Measurements from ENCODE around the gene GALNT15. TPM values are rescaled to one million over a fixed set of nuclear protein-coding genes. Genes with fewer than 3 reads are reported as not detected.

The GALNT15 gene
- total and polyA plus RNA-seq, 12 donors: 2.9 to 22.8 (median 12.8) TPM

- Histone ChIP-seq H3K4me1 (replicated peaks in 1 of 2) (no peaks in the 10 kb centered on the region), H3K27ac (no peak overlapping the region), H3K36me3 (replicated peaks in 1 of 2) (no peaks in the 10 kb centered on the region), H3K4me3 (no peak overlapping the region), H3K9me3 (replicated peaks in 1 of 3) (no peaks in the 10 kb centered on the region), H3K27me3 (no peaks in the 10 kb centered on the region)
- intact Hi-C loops (cut with DNase I): no loop called here
- TF ChIP-seq POLR2A (IDR thresholded peaks at IDR 0.05): no peak
- TF ChIP-seq CTCF (IDR thresholded peaks at IDR 0.05): no peak
- 78 to 91% (median 81%) methylated on average over 4 of the region's 4 CpGs for WGBS, 4 donors
- DNase-seq: no peak
These were observed 23.9 kb downstream of the GALNT15 start for GRCh38 chr3:16198427-16198826.

- no peaks in the 10 kb centered on the region for H3K27me3 ChIP-seq
- H3K36me3 ChIP-seq (replicated peaks in 1 of 2): no peaks in the 10 kb centered on the region
- TF ChIP-seq CTCF (IDR thresholded peaks at IDR 0.05): no peak
- TF ChIP-seq POLR2A (IDR thresholded peaks at IDR 0.05): no peak
- intact Hi-C loops (cut with DNase I): no loop called here
- WGBS, 4 donors: 74 to 89% (median 84%) methylated on average over 2 of the region's 2 CpGs
- no peak overlapping the region for H3K27ac ChIP-seq
- no peak overlapping the region for H3K4me3 ChIP-seq
- DNase-seq: no peak
- no peaks in the 10 kb centered on the region for H3K9me3 ChIP-seq (replicated peaks in 1 of 3)
- H3K4me1 ChIP-seq (replicated peaks in 1 of 2): no peaks in the 10 kb centered on the region
These were observed 25.3 kb downstream of the GALNT15 start for GRCh38 chr3:16199769-16200168.

- TF ChIP-seq CTCF (IDR thresholded peaks at IDR 0.05) (no peak), POLR2A (IDR thresholded peaks at IDR 0.05) (no peak)
- no peaks in the 10 kb centered on the region for H3K36me3 ChIP-seq (replicated peaks in 1 of 2)
- intact Hi-C loops (cut with DNase I): no loop called here
- no peak overlapping the region for H3K27ac ChIP-seq
- H3K4me3 ChIP-seq: no peak overlapping the region
- no peak for DNase-seq
- no peaks in the 10 kb centered on the region for H3K27me3 ChIP-seq
- no peaks in the 10 kb centered on the region for H3K4me1 ChIP-seq (replicated peaks in 1 of 2)
- WGBS, 4 donors: 86 to 88% (median 87%) methylated on average over 5 to 8 of the region's 8 CpGs
- H3K9me3 ChIP-seq (replicated peaks in 1 of 3): no peaks in the 10 kb centered on the region
These were observed 25.9 kb downstream of the GALNT15 start for GRCh38 chr3:16200411-16200810.

- Histone ChIP-seq H3K36me3 (replicated peaks in 1 of 2) (no peaks in the 10 kb centered on the region), H3K27me3 (no peaks in the 10 kb centered on the region), H3K9me3 (replicated peaks in 1 of 3) (no peaks in the 10 kb centered on the region), H3K4me3 (no peak overlapping the region), H3K27ac (no peak overlapping the region), H3K4me1 (replicated peaks in 1 of 2) (no peaks in the 10 kb centered on the region)
- TF ChIP-seq CTCF (IDR thresholded peaks at IDR 0.05) (no peak), POLR2A (IDR thresholded peaks at IDR 0.05) (no peak)
- intact Hi-C loops (cut with DNase I): no loop called here
- 80 to 97% (median 86%) methylated on average over 4 of the region's 4 CpGs for WGBS, 4 donors
- DNase-seq: no peak
These were observed 28.6 kb downstream of the GALNT15 start for GRCh38 chr3:16203031-16203430.
